WTC11 (cell line): ENCODE results near the gene RAB26. TPM values are rescaled to one million over a fixed set of nuclear protein-coding genes. Genes with fewer than 3 reads are reported as not detected.

Experiments used
- ATAC-seq: fragments of 200-7000 bp; cut with Tn5 transposase; 2 replicates; pipeline ENCODE4 v1.10.0; 2021; ENCODE audit warnings: mild to moderate bottlenecking, moderate library complexity
- CTCF ChIA-PET: fragments of 300-600 bp; sonication (Branson Sonifier 250); formaldehyde crosslinking; loops from one replicate; lab custom pipeline; 2021; ENCODE audit warnings: antibody characterized with exemption; lab: Charles Lee
- POLR2A ChIA-PET: fragments of 350-600 bp; sonication (Branson Sonifier 250); formaldehyde crosslinking; loops from one replicate; lab custom pipeline; 2021; ENCODE audit warnings: antibody characterized with exemption; lab: Charles Lee
- DNase-seq: peaks from one replicate; pipeline ENCODE4 v3.0.0; 2021; ENCODE audit warnings: low spot score
- H3K27ac Mint-ChIP-seq: 2 replicates; pipeline ENCODE4 v1.8.0; 2021; ENCODE audit warnings: mixed read lengths
- H3K27me3 Mint-ChIP-seq: 2 replicates; pipeline ENCODE4 v1.8.0; 2021; ENCODE audit warnings: low read depth, mild to moderate bottlenecking, moderate library complexity, mixed read lengths
- H3K36me3 Mint-ChIP-seq: 2 replicates; pipeline ENCODE4 v1.8.0; 2021; ENCODE audit warnings: mixed read lengths
- H3K4me1 Mint-ChIP-seq: 2 replicates; pipeline ENCODE4 v1.8.0; 2022; ENCODE audit warnings: mixed read lengths
- H3K4me3 Mint-ChIP-seq: 2 replicates; pipeline ENCODE4 v1.8.0; 2021; ENCODE audit warnings: mild to moderate bottlenecking, moderate library complexity, mixed read lengths
- H3K9me3 Mint-ChIP-seq: 2 replicates; pipeline ENCODE4 v1.8.0; 2021; ENCODE audit warnings: mixed read lengths
- EMX1 ChIP-seq: fragments of 250-450 bp; sonication (Bioruptor Pico); IDR thresholded peaks from 2 replicates; pipeline ENCODE4 v1.8.0; 2021; ENCODE audit warnings: mild to moderate bottlenecking
- ETV6 ChIP-seq: sonication (generic); formaldehyde crosslinking; IDR thresholded peaks from 2 replicates; pipeline ENCODE4 v1.8.1; 2022; ENCODE audit warnings: mild to moderate bottlenecking, missing genetic modification reagents
- JAZF1 ChIP-seq: fragments of 250-450 bp; sonication (Bioruptor Pico); IDR thresholded peaks from 2 replicates; pipeline ENCODE4 v1.9.0; 2021; ENCODE audit warnings: moderate library complexity, mild to moderate bottlenecking, inconsistent platforms
- MAX ChIP-seq: sonication (generic); formaldehyde crosslinking; IDR thresholded peaks from 2 replicates; pipeline ENCODE4 v1.8.0; 2022; ENCODE audit warnings: mild to moderate bottlenecking, missing genetic modification reagents
- NFYB ChIP-seq: sonication (generic); formaldehyde crosslinking; conservative IDR thresholded peaks from 2 replicates; pipeline ENCODE4 v1.8.0; 2022; ENCODE audit warnings: low read depth, missing genetic modification reagents
- NR3C1 ChIP-seq: sonication (generic); formaldehyde crosslinking; conservative IDR thresholded peaks from 2 replicates; pipeline ENCODE4 v1.8.1; 2023; ENCODE audit warnings: low read depth, mild to moderate bottlenecking, missing genetic modification reagents
- PRDM15 ChIP-seq: sonication (generic); formaldehyde crosslinking; IDR thresholded peaks from 2 replicates; pipeline ENCODE4 v1.8.0; 2022; ENCODE audit warnings: missing genetic modification reagents
- SOX15 ChIP-seq: fragments of 250-450 bp; sonication (Bioruptor Pico); IDR thresholded peaks from 2 replicates; pipeline ENCODE4 v1.9.0; 2021; ENCODE audit warnings: mild to moderate bottlenecking
- SP1 ChIP-seq: sonication (generic); formaldehyde crosslinking; conservative IDR thresholded peaks from 2 replicates; pipeline ENCODE4 v1.8.1; 2022; ENCODE audit warnings: missing genetic modification reagents
- ZNF263 ChIP-seq: sonication (generic); formaldehyde crosslinking; IDR thresholded peaks from 2 replicates; pipeline ENCODE4 v1.8.1; 2022; ENCODE audit warnings: low read depth, mild to moderate bottlenecking, moderate library complexity, missing genetic modification reagents
- ZNF281 ChIP-seq: sonication (generic); formaldehyde crosslinking; IDR thresholded peaks from 2 replicates; pipeline ENCODE4 v1.8.0; 2023; ENCODE audit warnings: mild to moderate bottlenecking, missing genetic modification reagents
- ZNF416 ChIP-seq: fragments of 250-450 bp; sonication (Bioruptor Pico); IDR thresholded peaks from 2 replicates; pipeline ENCODE4 v1.9.0; 2021; ENCODE audit warnings: mild to moderate bottlenecking, inconsistent platforms
- total RNA-seq: library from RNA; stranded (reverse); gene quantifications from 3 replicates; pipeline ENCODE4 v1.2.3, GENCODE V29; 2021
- TF ChIP-seq, protein P1 (sequence below): sonication (generic); formaldehyde crosslinking; IDR thresholded peaks from 2 replicates; pipeline ENCODE4 v1.8.1; 2023; ENCODE audit warnings: mild to moderate bottlenecking, missing genetic modification reagents, moderate library complexity
- TF ChIP-seq, protein P2 (sequence below): sonication (generic); formaldehyde crosslinking; IDR thresholded peaks from 2 replicates; pipeline ENCODE4 v1.8.1; 2022; ENCODE audit warnings: low read depth, missing genetic modification reagents, borderline replicate concordance

The RAB26 gene
- total RNA-seq, 1 experiment from 2014 or later = 7.3 TPM

DNA sequence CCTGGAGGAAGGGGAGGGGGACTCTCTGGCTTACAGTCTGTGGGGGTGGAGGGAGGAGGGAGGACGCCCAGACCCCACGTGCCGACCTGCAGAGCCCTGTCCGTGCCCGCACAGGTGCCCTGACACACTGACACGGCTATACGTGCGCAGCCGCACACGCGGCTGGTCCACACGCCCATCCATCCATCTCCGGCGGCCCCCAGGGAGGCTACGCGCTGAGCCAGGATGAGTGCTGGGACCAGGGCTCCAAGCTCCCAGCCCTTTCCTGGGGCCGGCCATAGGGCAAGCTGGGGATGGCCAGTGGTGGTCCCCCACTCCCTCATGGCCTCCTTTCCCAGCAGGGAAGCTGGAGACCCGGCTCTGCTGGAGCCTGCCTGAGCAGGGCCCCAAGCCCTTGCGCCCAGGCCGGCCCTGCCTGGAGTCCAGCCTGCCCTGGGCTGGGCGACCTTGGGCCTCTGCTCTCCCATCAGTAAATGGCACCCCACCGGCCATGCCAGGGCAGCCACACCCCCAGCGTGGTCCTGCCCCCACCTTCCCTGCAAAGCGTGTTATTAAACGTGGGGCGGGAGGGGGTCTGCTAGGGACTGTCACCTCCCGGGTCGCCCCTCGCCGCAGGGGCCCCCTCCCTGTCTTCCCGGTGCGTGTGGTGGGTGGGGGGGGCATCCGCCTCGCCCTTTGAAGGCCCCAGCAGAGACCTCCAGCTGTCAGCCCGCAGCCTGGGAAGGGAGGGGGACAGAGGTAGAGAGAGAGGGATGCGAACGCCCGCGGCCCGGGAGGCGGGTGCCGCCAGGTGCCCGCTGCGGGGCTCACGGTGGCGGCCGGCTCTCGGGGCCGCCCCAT lies 47.1 kb downstream of the RAB26 start:
- Mint-ChIP-seq H3K36me3 (no peaks in the 10 kb centered on the region), H3K4me1 (peaks cover 4% of the 10 kb centered on the region; the same call in 1 of the 2 replicates), H3K27me3 (peaks cover 34% of the 10 kb centered on the region), H3K9me3 (no peaks in the 10 kb centered on the region), H3K4me3 (peak overlapping the region; percentile 66), H3K27ac (no peak overlapping the region)
- ChIA-PET CTCF (interaction anchor here (0.5 to 3.5 kb wide), 51 partner anchors 8 to 356 kb away, joined by 3 to 62 read pairs (median 4); partner anchors contain the start of genes AMDHD2, BRICD5, CCNF and CEMP1), POLR2A (interaction anchor here (0.6 to 1.9 kb wide), 4 partner anchors 15 to 56 kb away, joined by 3 to 12 read pairs (median 4); partner anchors contain the start of genes BRICD5, ECI1 and PGP)
- DNase-seq = no peak
- TF ChIP-seq ZNF416 (0 out of 2 replicates have a peak, but pooled peaks have one; percentile 20), NFYB (CRISPR knock-in tag) (no peak)
- ATAC-seq = peak; percentile 21

DNA sequence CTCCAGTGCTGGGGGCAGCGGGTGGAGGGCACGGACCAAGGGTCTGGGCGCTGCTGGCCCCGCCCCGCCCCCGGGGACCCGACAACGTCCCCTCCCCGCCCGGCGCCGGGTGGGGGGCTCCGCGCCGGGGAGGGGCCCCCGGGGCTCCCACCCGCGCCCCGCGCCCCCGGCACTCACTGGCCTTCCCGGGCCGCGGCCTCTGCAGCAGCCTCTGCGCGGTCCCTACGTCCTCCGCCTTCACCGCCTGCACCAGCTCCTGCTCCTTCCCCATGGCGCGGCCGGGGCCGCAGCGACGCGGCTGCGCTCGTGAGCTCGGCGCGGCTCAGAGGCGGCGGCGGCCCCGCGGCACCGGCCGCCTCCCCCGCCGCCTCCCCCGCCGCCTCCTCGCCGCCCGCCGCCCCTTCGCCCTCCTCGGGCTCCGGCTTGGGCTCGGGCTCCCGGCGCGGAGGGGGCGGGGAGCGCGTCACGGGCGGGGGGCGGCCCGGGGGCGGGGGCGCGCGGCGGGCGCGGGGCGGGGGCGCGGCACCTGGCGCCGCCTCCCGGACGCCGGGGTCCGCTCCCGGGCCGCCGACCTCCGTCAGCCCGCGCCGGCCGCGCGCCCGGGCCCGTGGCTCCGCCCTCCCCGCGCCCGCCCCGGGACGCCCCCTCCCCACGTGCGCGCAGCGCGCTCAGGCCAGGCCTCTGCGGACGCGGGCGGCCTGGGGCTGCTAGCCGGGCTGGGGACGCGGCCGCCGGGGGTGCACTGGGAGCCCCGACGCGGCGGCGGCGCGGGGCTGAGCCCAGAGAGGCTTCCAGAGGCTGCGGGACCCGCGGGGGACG lies 47.9 kb downstream of the RAB26 start, which contains the start of gene CASKIN1:
Gene CASKIN1, minus strand, starts transcription at position 444 of the 819 bp plus-strand sequence. Its CDS starts 173 bp downstream, at position 271.
- no peak within 1 kb of the TSS for H3K27ac Mint-ChIP-seq
- peak within 1 kb of the TSS; percentile 66 for H3K4me3 Mint-ChIP-seq
- H3K4me1 Mint-ChIP-seq = peaks cover 4% of the 10 kb centered on the region; the same call in 1 of the 2 replicates
- H3K27me3 Mint-ChIP-seq = peaks cover 39% of the 10 kb centered on the region
- ChIA-PET POLR2A (interaction anchor here (0.6 to 1.9 kb wide), 2 partner anchors 15 to 41 kb away, joined by 3 to 5 read pairs; partner anchors contain the start of gene BRICD5), CTCF (interaction anchor here (0.6 to 3.5 kb wide), 12 partner anchors 7 to 355 kb away, joined by 3 to 62 read pairs (median 12); partner anchors contain the start of genes DNASE1L2, E4F1, ECI1 and MLST8)
- DNase-seq = no peak
- H3K36me3 Mint-ChIP-seq = no peaks in the 10 kb centered on the region
- TF ChIP-seq ETV6 (CRISPR knock-in tag) (no peak), SP1 (CRISPR knock-in tag) (0 out of 2 replicates have a peak, but pooled peaks have one; percentile 26)
- TF ChIP-seq, protein P1, sequence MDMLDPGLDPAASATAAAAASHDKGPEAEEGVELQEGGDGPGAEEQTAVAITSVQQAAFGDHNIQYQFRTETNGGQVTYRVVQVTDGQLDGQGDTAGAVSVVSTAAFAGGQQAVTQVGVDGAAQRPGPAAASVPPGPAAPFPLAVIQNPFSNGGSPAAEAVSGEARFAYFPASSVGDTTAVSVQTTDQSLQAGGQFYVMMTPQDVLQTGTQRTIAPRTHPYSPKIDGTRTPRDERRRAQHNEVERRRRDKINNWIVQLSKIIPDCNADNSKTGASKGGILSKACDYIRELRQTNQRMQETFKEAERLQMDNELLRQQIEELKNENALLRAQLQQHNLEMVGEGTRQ (CRISPR knock-in tag) = peak; percentile 43
- ATAC-seq = peak; percentile 34
- H3K9me3 Mint-ChIP-seq = no peaks in the 10 kb centered on the region

DNA sequence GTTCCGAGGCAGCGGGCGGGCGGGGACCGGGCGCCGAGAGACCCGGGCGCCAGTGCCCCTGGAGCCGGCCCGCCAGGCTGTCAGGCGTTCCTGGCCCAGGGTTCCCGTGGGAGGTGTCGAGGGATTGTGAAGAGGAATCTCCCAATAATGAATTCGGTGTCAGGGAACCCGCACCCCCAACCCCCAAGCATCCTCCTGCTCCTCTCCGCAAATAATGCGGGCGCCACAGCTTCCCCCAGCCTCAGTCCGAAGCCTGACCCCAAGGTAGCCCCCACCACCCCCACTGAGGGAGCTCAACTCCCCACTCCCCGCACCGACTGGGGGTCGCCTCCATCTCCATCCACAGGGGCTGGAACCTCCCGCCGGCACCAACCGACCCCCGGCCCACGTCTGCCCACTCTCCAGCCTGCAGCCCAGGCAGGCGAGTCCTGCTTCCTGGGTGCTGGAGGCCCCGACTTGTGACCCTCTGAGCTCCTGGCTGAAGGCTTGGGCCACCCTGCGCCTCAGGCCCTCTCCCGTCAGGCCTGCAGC lies 48.6 kb downstream of the RAB26 start:
- Mint-ChIP-seq H3K36me3 (no peaks in the 10 kb centered on the region), H3K4me3 (peak overlapping the region; percentile 59), H3K27ac (no peak overlapping the region), H3K27me3 (peaks cover 45% of the 10 kb centered on the region), H3K9me3 (no peaks in the 10 kb centered on the region), H3K4me1 (peaks cover 4% of the 10 kb centered on the region; the same call in 1 of the 2 replicates)
- TF ChIP-seq NR3C1 (CRISPR knock-in tag) (no peak), ZNF281 (CRISPR knock-in tag) (no peak), ZNF263 (CRISPR knock-in tag) (no peak), SOX15 (CRISPR knock-in tag) (no peak), MAX (CRISPR knock-in tag) (no peak), EMX1 (CRISPR knock-in tag) (no peak), JAZF1 (no peak), PRDM15 (no peak)
- TF ChIP-seq, protein P2, sequence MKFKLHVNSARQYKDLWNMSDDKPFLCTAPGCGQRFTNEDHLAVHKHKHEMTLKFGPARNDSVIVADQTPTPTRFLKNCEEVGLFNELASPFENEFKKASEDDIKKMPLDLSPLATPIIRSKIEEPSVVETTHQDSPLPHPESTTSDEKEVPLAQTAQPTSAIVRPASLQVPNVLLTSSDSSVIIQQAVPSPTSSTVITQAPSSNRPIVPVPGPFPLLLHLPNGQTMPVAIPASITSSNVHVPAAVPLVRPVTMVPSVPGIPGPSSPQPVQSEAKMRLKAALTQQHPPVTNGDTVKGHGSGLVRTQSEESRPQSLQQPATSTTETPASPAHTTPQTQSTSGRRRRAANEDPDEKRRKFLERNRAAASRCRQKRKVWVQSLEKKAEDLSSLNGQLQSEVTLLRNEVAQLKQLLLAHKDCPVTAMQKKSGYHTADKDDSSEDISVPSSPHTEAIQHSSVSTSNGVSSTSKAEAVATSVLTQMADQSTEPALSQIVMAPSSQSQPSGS = no peak
- CTCF ChIA-PET = interaction anchor here (0.7 to 3.5 kb wide), 4 partner anchors 18 to 193 kb away, joined by 3 to 30 read pairs (median 9); partner anchors contain the start of gene PGP
- POLR2A ChIA-PET = interaction anchor here (1.0 kb wide), 1 partner anchor 14 kb away, joined by 3 read pairs; the partner anchor contains the start of gene BRICD5
- no peak for DNase-seq
- ATAC-seq = no peak
